RWPE1 (cell line): ENCODE results near the gene CRISP2.
"Not testable (repeated sequence)": the region's sequence is repeated elsewhere in the genome, so short reads cannot be mapped to it uniquely, and the experiment has no call there.

Experiments
- CTCF ChIA-PET: fragments of 350-600 bp; sonication (Branson Sonifier 250); formaldehyde crosslinking; extraction: SDS; loops from one replicate; lab custom pipeline; 2021; lab: Yijun Ruan, JAX
- POLR2A ChIA-PET: fragments of 400-600 bp; formaldehyde crosslinking; extraction: SDS; loops from one replicate; lab custom pipeline; 2020; ENCODE audit warnings: antibody characterized with exemption; ENCODE audit not compliant: low non-redundant PET; lab: Yijun Ruan, JAX
- DNase-seq: peaks from one replicate; pipeline ENCODE4 v3.0.0; 2012; ENCODE audit warnings: low spot score
- H3K27ac ChIP-seq: fragments of 450-650 bp; 2 replicates; pipeline ENCODE4 v1.5.1; 2017
- CTCF ChIP-seq: fragments of 450-650 bp; conservative IDR thresholded peaks from 2 replicates; pipeline ENCODE4 v1.5.1; 2017; ENCODE audit warnings: low read depth, mild to moderate bottlenecking

Gene CRISP2

DNA sequence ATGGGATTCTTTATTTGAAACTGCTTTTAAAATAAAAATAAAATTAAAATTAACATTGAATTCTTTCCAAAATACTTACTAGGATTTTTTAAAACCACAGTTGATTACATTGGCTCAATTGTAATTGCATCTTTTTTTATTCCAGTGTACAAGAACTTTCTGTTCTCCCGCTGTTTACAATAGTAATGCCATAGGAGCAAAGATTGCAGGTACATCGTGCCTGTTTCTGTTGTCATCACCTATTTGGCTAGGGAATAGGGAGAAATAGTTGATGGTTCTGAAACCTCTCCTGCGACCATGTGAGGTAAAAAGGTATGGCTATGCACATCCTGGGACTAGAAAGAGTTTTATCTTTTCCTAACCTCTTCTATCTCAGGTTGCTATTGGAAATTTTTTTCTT lies 48.5 kb downstream of the CRISP2 start:
- CTCF ChIA-PET: no interaction called here

DNA sequence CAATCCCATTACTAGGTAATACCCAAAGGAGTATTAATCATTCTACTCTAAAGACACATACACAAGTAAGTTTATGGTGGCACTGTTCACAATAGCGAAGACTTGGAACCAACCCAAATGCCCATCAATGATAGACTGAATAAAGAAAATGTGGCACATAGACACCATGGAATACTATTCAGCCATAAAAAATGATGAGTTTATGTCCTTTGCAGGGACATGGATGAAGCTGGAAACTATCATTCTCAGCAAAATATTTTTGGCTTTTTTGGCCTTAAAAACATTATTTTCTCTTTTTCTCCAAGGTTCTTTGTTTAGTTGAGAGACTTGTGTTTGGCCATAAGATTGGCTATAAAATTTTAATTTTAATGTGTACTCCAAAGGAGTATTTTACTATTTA lies 49.3 kb downstream of the CRISP2 start:
- CTCF ChIA-PET, POLR2A ChIA-PET, DNase-seq, H3K27ac ChIP-seq: not testable (repeated sequence)

More for the DNA sequence above, 48.5 kb downstream of the CRISP2 start:
- POLR2A ChIA-PET: no interaction called here
- TF ChIP-seq CTCF: no peak
- H3K27ac ChIP-seq: no peak overlapping the region
- no peak for DNase-seq

- TF ChIP-seq CTCF: no peak
- no peak for DNase-seq
- ChIA-PET POLR2A (no interaction called here), CTCF (no interaction called here)
- H3K27ac ChIP-seq: no peak overlapping the region
Measured at GRCh38 chr6:49662892-49663261, 50.5 kb downstream of the CRISP2 start.

GRCh38 chr6:49662231-49662891 lies 51.0 kb downstream of the CRISP2 start:
- no peak for TF ChIP-seq CTCF
- POLR2A ChIA-PET: no interaction called here
- CTCF ChIA-PET: no interaction called here
- H3K27ac ChIP-seq: no peak overlapping the region
- no peak for DNase-seq

DNA sequence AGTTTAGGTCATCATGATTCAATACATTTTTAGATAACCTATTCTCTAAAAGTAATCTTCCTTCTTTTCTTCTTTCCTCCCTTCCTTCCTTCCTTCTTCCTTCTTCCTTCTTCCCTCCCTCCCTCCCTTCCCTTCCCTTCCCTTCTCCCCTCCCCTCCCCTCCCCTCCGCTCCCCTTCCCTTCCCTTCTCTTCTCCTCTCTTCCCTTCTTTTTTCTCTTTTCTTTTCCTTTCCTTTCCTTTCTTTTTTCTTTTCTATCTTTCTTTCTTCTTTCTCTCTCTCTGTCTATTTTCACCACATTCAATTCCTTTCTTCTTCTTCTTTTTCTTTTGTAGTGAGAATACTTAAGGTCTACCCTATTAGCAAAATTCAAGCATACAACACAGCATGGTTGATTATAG lies 59.4 kb downstream of the CRISP2 start:
- no peak overlapping the region for H3K27ac ChIP-seq
- DNase-seq: no peak
- TF ChIP-seq CTCF: no peak
- CTCF ChIA-PET: no interaction called here
- POLR2A ChIA-PET: no interaction called here

- ChIA-PET POLR2A (no interaction called here), CTCF (no interaction called here)
- no peak for TF ChIP-seq CTCF
- H3K27ac ChIP-seq: no peak overlapping the region
- DNase-seq: no peak
Measured at GRCh38 chr6:49653438-49653837, 59.9 kb downstream of the CRISP2 start.

DNA sequence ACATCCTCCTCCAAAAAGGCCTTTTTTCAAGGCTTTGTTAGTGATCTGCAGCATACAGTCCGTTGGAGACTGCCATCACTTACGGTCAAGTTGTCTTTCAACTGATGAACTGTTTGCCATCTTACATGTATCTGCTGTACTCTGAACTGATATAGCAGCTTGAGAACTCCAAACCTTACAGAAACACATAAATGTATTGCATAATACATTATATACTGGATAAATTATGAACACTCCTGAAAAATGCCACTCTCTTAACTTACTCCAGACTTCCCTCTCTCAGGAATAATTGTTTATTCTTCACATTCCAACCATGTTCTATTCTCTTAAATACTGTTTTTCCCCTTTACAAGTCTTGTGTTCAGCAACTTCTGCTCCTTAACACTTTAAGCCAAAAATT lies 62.1 kb downstream of the CRISP2 start:
- no peak overlapping the region for H3K27ac ChIP-seq
- POLR2A ChIA-PET: no interaction called here
- CTCF ChIA-PET: interaction anchor here (1.2 kb wide), 1 partner anchor 28 kb away, joined by 6 read pairs; no protein-coding TSS in a partner anchor
- TF ChIP-seq CTCF: no peak
- no peak for DNase-seq
